CD4-positive, alpha-beta T cell (primary cell): Measurements from ENCODE around the gene LIN54. TPM values are rescaled to one million over a fixed set of nuclear protein-coding genes. Genes with fewer than 3 reads are reported as not detected.

Experiments used
- ATAC-seq: fragments of 200-7000 bp; cut with Tn5 transposase; one replicate; pipeline ENCODE4 v1.10.0; 2022; ENCODE audit warnings: mild to moderate bottlenecking; ENCODE audit not compliant: poor library complexity
- CTCF ChIA-PET: fragments of 350-600 bp; sonication (Branson Sonifier 250); formaldehyde crosslinking; loops from one replicate; lab custom pipeline; 2021; ENCODE audit warnings: antibody characterized with exemption, inconsistent platforms; lab: Charles Lee
- POLR2A ChIA-PET: fragments of 350-600 bp; sonication (Branson Sonifier 250); formaldehyde crosslinking; loops from one replicate; lab custom pipeline; 2021; ENCODE audit warnings: antibody characterized with exemption, inconsistent platforms; lab: Charles Lee
- DNase-seq, 14 experiments: peaks; one replicate each; pipeline ENCODE4 v3.0.0-alpha.2; 2013 to 2020; ENCODE audit warnings: mixed read lengths in 2 of 14
- H3K27ac ChIP-seq, 2 donors: one replicate each; pipeline versions ENCODE4 v1.5.1 to v1.7.0; 2013; ENCODE audit warnings: low read length in 2 of 2, low read depth in 1 of 2, mild to moderate bottlenecking in 1 of 2
- H3K27me3 ChIP-seq, 2 experiments: 1 replicate in 1 of 2; 2 replicates in 1 of 2; pipeline versions ENCODE4 v1.6.1 to v1.7.0; 2013; ENCODE audit warnings: low read length in 2 of 2, control low read depth in 1 of 2, mild to moderate bottlenecking in 1 of 2, moderate library complexity in 1 of 2; ENCODE audit not compliant: insufficient read depth in 2 of 2, control insufficient read depth in 1 of 2
- H3K36me3 ChIP-seq: one replicate; pipeline ENCODE4 v1.6.1; 2013; ENCODE audit warnings: low read length, control low read depth; ENCODE audit not compliant: insufficient read depth
- H3K4me1 ChIP-seq: one replicate; pipeline ENCODE4 v1.6.1; 2013; ENCODE audit warnings: low read length, control low read depth; ENCODE audit not compliant: insufficient read depth
- H3K4me3 ChIP-seq: one replicate; pipeline ENCODE4 v1.5.1; 2013; ENCODE audit warnings: mild to moderate bottlenecking, low read length, moderate library complexity
- H3K9me3 ChIP-seq, 2 experiments: 1 replicate in 1 of 2; 2 replicates in 1 of 2; pipeline versions ENCODE4 v1.6.1 to v1.7.0; 2013; ENCODE audit warnings: low read length in 2 of 2, mild to moderate bottlenecking in 2 of 2, control low read depth in 1 of 2, moderate library complexity in 1 of 2; ENCODE audit not compliant: control insufficient read depth in 1 of 2, insufficient read depth in 1 of 2
- H3K27ac Mint-ChIP-seq: one replicate; pipeline ENCODE4 v1.8.0; 2020; ENCODE audit warnings: mixed read lengths
- H3K27me3 Mint-ChIP-seq: one replicate; pipeline ENCODE4 v1.8.0; 2021; ENCODE audit warnings: mixed read lengths
- H3K36me3 Mint-ChIP-seq: one replicate; pipeline ENCODE4 v1.8.0; 2021; ENCODE audit warnings: low read depth, mixed read lengths
- H3K4me1 Mint-ChIP-seq: one replicate; pipeline ENCODE4 v1.8.0; 2021; ENCODE audit warnings: low read depth, mixed read lengths
- H3K4me3 Mint-ChIP-seq: one replicate; pipeline ENCODE4 v1.8.0; 2020; ENCODE audit warnings: mild to moderate bottlenecking, mixed read lengths
- H3K9me3 Mint-ChIP-seq: one replicate; pipeline ENCODE4 v1.8.0; 2020; ENCODE audit warnings: mixed read lengths
- CTCF ChIP-seq: fragments of 200-600 bp; IDR thresholded peaks from one replicate; pipeline ENCODE4 v1.8.0; 2022; ENCODE audit warnings: antibody characterized with exemption, mild to moderate bottlenecking
- intact Hi-C, 2 experiments: fragments of 100-400 bp; cut with DNase I in 1 of 2; cut with micrococcal nuclease in 1 of 2; formaldehyde crosslinking; loops; one replicate each; pipeline versions ENCODE4 v1.15.1 to v1.9.0; 2023 to 2025; cut with DNase I, micrococcal nuclease
- total RNA-seq, 174 experiments: library from RNA in 2 of 174; stranded (reverse) in 2 of 174; gene quantifications; one replicate each; pipeline ENCODE4 v1.2.3 and lab custom pipeline; 2021 to 2026

LIN54 gene
- total RNA-seq, 2 experiments from 2014 or later, result 11.0 to 12.1 TPM

GRCh38 chr4:82951196-82951595 is 59.4 kb downstream of the LIN54 start:
- Mint-ChIP-seq H3K27me3 (no peaks in the 10 kb centered on the region), H3K27ac (no peak overlapping the region), H3K9me3 (no peaks in the 10 kb centered on the region), H3K36me3 (peaks cover 26% of the 10 kb centered on the region), H3K4me3 (no peak overlapping the region), H3K4me1 (no peaks in the 10 kb centered on the region)
- TF ChIP-seq CTCF, result no peak
- H3K36me3 ChIP-seq, result peaks cover under 1% of the 10 kb centered on the region
- H3K9me3 ChIP-seq, result no peaks in the 10 kb centered on the region
- CTCF ChIA-PET, result no interaction called here
- DNase-seq, result no peak
- no peak for ATAC-seq
- no peaks in the 10 kb centered on the region for H3K4me1 ChIP-seq
- H3K4me3 ChIP-seq, result no peak overlapping the region
- no peak overlapping the region for H3K27ac ChIP-seq
- intact Hi-C loops, result no loop called here
- POLR2A ChIA-PET, result no interaction called here
- no peaks in the 10 kb centered on the region for H3K27me3 ChIP-seq

- H3K4me3 ChIP-seq, result no peak overlapping the region
- intact Hi-C loops, result no loop called here
- no peaks in the 10 kb centered on the region for H3K4me1 ChIP-seq
- no peaks in the 10 kb centered on the region for H3K9me3 ChIP-seq
- H3K4me1 Mint-ChIP-seq, result no peaks in the 10 kb centered on the region
- peaks cover 7% of the 10 kb centered on the region for H3K36me3 ChIP-seq
- no peak for DNase-seq
- H3K9me3 Mint-ChIP-seq, result no peaks in the 10 kb centered on the region
- CTCF ChIA-PET, result no interaction called here
- no peaks in the 10 kb centered on the region for H3K27me3 Mint-ChIP-seq
- no peak overlapping the region for H3K27ac ChIP-seq
- peaks cover 28% of the 10 kb centered on the region for H3K36me3 Mint-ChIP-seq
- H3K27me3 ChIP-seq, result no peaks in the 10 kb centered on the region
- no peak for ATAC-seq
- no peak overlapping the region for H3K4me3 Mint-ChIP-seq
- TF ChIP-seq CTCF, result no peak
- H3K27ac Mint-ChIP-seq, result no peak overlapping the region
- POLR2A ChIA-PET, result no interaction called here
These were observed 61.9 kb downstream of the LIN54 start for GRCh38 chr4:82948647-82949204.

DNA sequence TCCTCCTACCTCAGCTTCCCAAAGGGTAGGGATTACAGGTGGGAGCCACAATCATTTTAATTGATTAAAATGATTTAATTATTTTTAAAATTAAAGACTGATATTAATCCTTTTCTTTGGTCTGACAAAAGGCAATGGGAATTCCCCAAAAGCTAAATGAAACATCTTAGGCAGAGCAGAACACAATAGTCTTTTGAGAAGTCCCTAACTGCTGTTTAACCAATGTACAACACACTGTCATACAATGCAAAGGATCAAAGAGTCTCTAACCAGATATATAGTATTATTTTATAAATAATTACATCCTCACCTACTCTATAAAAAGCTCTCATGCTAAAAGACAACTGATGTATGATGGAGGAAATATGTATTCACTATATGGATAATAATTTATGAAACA is 63.1 kb downstream of the LIN54 start:
- Mint-ChIP-seq H3K4me1 (no peaks in the 10 kb centered on the region), H3K9me3 (no peaks in the 10 kb centered on the region), H3K27me3 (no peaks in the 10 kb centered on the region), H3K27ac (no peak overlapping the region), H3K36me3 (peaks cover 32% of the 10 kb centered on the region), H3K4me3 (no peak overlapping the region)
- ChIA-PET POLR2A (no interaction called here), CTCF (interaction anchor here (0.6 kb wide), 1 partner anchor 85 kb away, joined by 3 read pairs; no protein-coding TSS in a partner anchor)
- TF ChIP-seq CTCF, result no peak
- ATAC-seq, result no peak
- no peak overlapping the region for H3K27ac ChIP-seq
- intact Hi-C loops, result no loop called here
- no peaks in the 10 kb centered on the region for H3K27me3 ChIP-seq
- no peaks in the 10 kb centered on the region for H3K9me3 ChIP-seq
- H3K36me3 ChIP-seq, result peaks cover 11% of the 10 kb centered on the region
- no peak overlapping the region for H3K4me3 ChIP-seq
- no peaks in the 10 kb centered on the region for H3K4me1 ChIP-seq
- no peak for DNase-seq
